NCI-H526 (cell line): Measurements from ENCODE around the gene SELENON.
A peak's percentile ranks its signal among the peaks of the same experiment; 100 is the strongest.

ENCODE experiments used
- DNase-seq, 2 experiments: peaks; one replicate each; lab custom pipeline; 2025; lab: John Stamatoyannopoulos, UW

The SELENON gene

DNA sequence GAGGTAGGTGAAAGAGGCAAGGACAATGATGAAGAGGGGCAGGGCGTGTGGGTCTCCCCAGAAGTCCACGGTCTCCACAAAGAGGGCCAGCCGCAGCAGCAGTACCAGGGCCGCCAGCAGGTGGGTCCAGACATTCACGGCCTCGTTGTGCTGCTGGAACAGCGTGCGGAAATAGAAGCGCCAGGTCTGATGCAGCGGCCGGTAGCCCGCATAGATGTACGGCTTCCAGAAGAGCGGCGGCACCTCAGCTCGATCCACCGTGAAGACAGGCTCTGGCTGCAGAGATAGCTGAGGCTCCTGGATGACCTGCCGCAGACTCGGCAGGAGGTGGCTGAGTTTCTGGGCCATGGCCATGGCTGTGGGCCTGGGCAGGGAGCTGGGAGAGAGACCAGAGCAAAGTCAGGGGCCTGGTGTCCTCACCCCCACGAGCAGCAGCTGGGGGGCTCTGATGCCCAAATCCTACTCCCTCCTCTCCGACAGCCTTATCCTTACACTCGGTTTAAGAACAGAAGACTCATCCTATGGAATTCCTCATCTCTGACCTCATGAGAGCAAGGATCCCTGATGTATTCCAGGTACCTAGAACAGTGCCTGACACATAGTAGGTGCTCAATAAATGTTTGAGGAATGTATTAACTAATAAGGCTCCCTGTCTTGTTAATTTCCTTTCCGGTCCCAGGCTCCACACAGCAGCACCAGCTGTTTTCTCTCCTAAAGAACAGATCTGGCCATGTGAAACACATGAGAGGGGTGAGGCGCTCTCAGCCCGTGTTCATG, 63.7 kb downstream of the SELENON start:
- no peak for DNase-seq

DNA sequence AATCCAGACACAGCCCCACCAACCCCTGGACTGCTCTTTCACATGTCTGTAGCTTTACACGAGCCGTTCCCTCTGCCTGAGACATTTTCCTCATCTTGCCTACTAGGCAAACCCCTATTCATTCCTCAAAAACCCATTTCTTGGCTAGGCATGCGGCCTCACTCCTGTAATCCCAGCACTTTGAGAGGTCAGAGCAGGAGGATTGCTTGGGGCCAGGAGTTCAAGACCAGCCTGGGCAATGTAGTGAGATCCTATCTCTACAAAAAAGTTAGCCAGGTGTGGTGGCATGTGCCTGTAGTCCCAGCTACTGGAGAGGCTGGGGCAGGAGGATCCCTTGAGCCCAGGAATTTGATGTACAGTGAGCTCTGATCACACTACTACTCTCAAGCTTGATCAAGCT, 64.4 kb downstream of the SELENON start:
- no peak for DNase-seq

DNA sequence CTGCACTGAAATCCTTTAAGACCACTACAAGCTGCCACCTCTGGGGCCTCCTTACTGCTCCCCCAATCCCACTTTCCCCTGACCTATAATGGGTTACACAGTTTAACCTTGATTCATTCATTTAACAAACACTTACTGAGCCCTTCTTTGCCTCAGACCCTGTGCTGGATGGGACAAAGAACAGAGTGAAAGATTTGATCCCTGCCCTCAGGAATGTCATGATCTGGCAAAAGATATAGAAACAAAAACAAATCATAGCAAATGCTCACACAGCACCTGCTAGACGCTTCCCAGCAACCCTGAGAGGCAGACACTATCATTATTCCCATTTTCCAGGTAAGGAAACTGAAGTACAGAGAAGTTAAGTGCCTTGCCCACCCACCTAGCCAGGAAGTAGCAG, 66.3 kb downstream of the SELENON start:
- no peak for DNase-seq

DNA sequence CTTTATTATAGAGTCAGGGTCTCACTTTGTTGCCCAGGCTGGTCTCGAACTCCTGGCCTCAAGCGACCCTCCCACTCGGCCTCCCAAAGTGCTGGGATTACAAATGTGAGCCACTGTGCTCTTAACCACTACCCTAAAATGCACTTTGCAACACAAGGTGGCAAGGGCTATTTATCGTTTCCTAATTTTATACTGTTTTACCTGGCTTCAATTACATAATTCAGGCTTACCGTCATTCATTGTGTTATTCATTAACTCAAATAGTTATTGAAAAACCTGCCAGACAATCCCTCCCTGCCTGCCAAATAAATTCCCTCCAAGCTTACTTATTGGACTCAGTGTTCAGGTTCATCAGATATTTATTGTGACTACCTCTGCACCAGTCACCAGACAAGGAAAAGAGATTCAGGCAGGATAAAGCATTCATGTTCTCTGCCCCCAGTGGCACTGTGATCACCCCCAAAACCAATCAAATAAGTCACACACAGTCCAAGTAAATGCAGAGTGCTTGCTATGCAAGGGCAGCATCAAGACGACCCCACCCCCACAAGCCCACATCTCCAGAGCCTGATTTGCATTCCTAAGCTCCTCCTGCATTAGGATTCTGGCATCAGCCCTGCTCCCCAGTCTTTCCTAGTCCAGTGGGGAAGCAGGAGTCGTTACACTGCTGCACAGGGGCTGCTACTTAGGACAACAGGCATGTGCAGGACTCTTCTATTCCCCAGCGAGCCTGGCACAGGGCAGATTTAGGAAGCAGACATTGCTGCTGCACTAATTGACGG, 67.4 kb downstream of the SELENON start:
- DNase-seq, result peak in 1 of 2 experiments; percentile 49
